Bronchial epithelial cell (primary cell): ENCODE results near the gene VWC2. TPM values are rescaled to one million over a fixed set of nuclear protein-coding genes. Genes with fewer than 3 reads are reported as not detected.

Experiments
- DNase-seq: peaks from one replicate; pipeline ENCODE4 v3.0.0-alpha.2; 2010; ENCODE audit warnings: low read depth
- FAIRE-seq: peaks from 2 replicates; lab custom pipeline; 2011; peaks lifted over from hg19 to GRCh38; lab: Jason Lieb, UNC
- H3K27me3 ChIP-seq: 2 replicates; pipeline ENCODE4 v1.5.1; 2011; ENCODE audit warnings: low read length; ENCODE audit not compliant: control insufficient read depth, insufficient read depth
- H3K36me3 ChIP-seq: 2 replicates; pipeline ENCODE4 v1.5.1; 2011; ENCODE audit warnings: low read length; ENCODE audit not compliant: control insufficient read depth, insufficient read depth
- H3K4me3 ChIP-seq: 2 replicates; pipeline ENCODE4 v1.5.1; 2011; ENCODE audit warnings: mild to moderate bottlenecking, low read depth, low read length, control low read depth
- CTCF ChIP-seq: IDR thresholded peaks from 2 replicates; pipeline ENCODE4 v1.5.1; 2011; ENCODE audit warnings: mild to moderate bottlenecking, moderate library complexity, low read length, control low read depth, inconsistent platforms; ENCODE audit not compliant: insufficient read depth, severe bottlenecking
- total RNA-seq: library from RNA; depleted of rRNA; stranded (reverse); fragments of >200 nt; gene quantifications from 2 replicates; pipeline ENCODE4 v1.2.1, GENCODE V29; 2014

Gene VWC2
- total RNA-seq, 1 donor from 2014 or later, result not detected

- Histone ChIP-seq H3K27me3 (no peaks in the 10 kb centered on the region), H3K36me3 (no peaks in the 10 kb centered on the region), H3K4me3 (no peak overlapping the region)
- no peak for TF ChIP-seq CTCF
- FAIRE-seq, result no peak
- DNase-seq, result no peak
These were observed 5.7 kb upstream of the VWC2 start for GRCh38 chr7:49767719-49768118.

GRCh38 chr7:49768254-49768653, 5.2 kb upstream of the VWC2 start:
- Histone ChIP-seq H3K27me3 (peaks cover 4% of the 10 kb centered on the region), H3K36me3 (no peaks in the 10 kb centered on the region), H3K4me3 (no peak overlapping the region)
- FAIRE-seq (no peak), DNase-seq (no peak)
- TF ChIP-seq CTCF, result no peak

GRCh38 chr7:49768835-49769234, 4.6 kb upstream of the VWC2 start:
- no peaks in the 10 kb centered on the region for H3K36me3 ChIP-seq
- FAIRE-seq (no peak), DNase-seq (no peak)
- peaks cover 6% of the 10 kb centered on the region for H3K27me3 ChIP-seq
- no peak for TF ChIP-seq CTCF
- no peak overlapping the region for H3K4me3 ChIP-seq

- DNase-seq (no peak), FAIRE-seq (no peak)
- H3K4me3 ChIP-seq, result no peak overlapping the region
- TF ChIP-seq CTCF, result no peak
- H3K36me3 ChIP-seq, result no peaks in the 10 kb centered on the region
- peaks cover 10% of the 10 kb centered on the region for H3K27me3 ChIP-seq
These were observed 4.1 kb upstream of the VWC2 start for GRCh38 chr7:49769285-49769857.

GRCh38 chr7:49770838-49771237, 2.6 kb upstream of the VWC2 start:
- peaks cover 18% of the 10 kb centered on the region for H3K27me3 ChIP-seq
- no peaks in the 10 kb centered on the region for H3K36me3 ChIP-seq
- FAIRE-seq, result no peak

More at GRCh38 chr7:49770838-49771237, 2.6 kb upstream of the VWC2 start:
- DNase-seq, result no peak
- TF ChIP-seq CTCF, result no peak
- no peak overlapping the region for H3K4me3 ChIP-seq
